Gastrocnemius medialis (tissue), 4 donors: Measurements from ENCODE around the gene NAAA. TPM values are rescaled to one million over a fixed set of nuclear protein-coding genes. Genes with fewer than 3 reads are reported as not detected.

Experiments
- ATAC-seq, 2 donors: fragments of 150-250 bp; one replicate each; pipeline ENCODE4 v1.9.1; 2016
- DNase-seq, 2 donors: peaks; one replicate each; pipeline ENCODE4 v3.0.0-alpha.2; 2019
- H3K27ac ChIP-seq, 4 donors: fragments of 200-600 bp; sonication (generic); 1 replicate in 1 of 4; 2 replicates in 3 of 4; pipeline ENCODE4 v1.5.1; 2016 to 2018; ENCODE audit warnings: mild to moderate bottlenecking in 2 of 4, moderate library complexity in 1 of 4
- H3K27me3 ChIP-seq, 3 donors: fragments of 200-600 bp; sonication (generic) in 2 of 3; 1 replicate in 1 of 3; 2 replicates in 2 of 3; pipeline versions ENCODE4 v1.5.1 to v1.6.0; 2016 to 2019; ENCODE audit warnings: mild to moderate bottlenecking in 1 of 3, moderate library complexity in 1 of 3
- H3K36me3 ChIP-seq, 2 donors: fragments of 200-600 bp; sonication (generic) in 1 of 2; one replicate each; pipeline ENCODE4 v1.5.1; 2017 to 2018
- H3K4me1 ChIP-seq, 2 donors: fragments of 200-600 bp; sonication (generic) in 1 of 2; one replicate each; pipeline ENCODE4 v1.5.1; 2016 to 2017; ENCODE audit warnings: mild to moderate bottlenecking in 2 of 2
- H3K4me3 ChIP-seq, 4 donors: fragments of 200-600 bp; sonication (generic) in 3 of 4; 1 replicate in 1 of 4; 2 replicates in 3 of 4; pipeline ENCODE4 v1.5.1; 2016 to 2019; ENCODE audit warnings: mild to moderate bottlenecking in 2 of 4
- H3K9me3 ChIP-seq, 3 donors: fragments of 200-600 bp; sonication (generic) in 2 of 3; 1 replicate in 1 of 3; 2 replicates in 2 of 3; pipeline ENCODE4 v1.5.1; 2016 to 2019
- POLR2A ChIP-seq, 2 donors: fragments of 450-650 bp; IDR thresholded peaks; one replicate each; pipeline ENCODE4 v1.6.1; 2017; ENCODE audit warnings: antibody characterized with exemption in 2 of 2, mild to moderate bottlenecking in 2 of 2, moderate library complexity in 2 of 2
- in situ Hi-C, 4 donors: fragments of 200-750 bp; cut with MboI; loops; one replicate each; pipeline versions ENCODE4 v1.15.0 to v1.8.0; 2017; ENCODE audit warnings: low sequenced_read_pairs in 4 of 4
- intact Hi-C: fragments of 100-400 bp; cut with DNase I; formaldehyde crosslinking; loops from one replicate; pipeline ENCODE4 v1.15.1; 2023; ENCODE audit warnings: low total_unique reads
- total RNA-seq, 4 donors: library from RNA; depleted of rRNA; stranded (reverse); fragments of >200 nt; gene quantifications; one replicate each; pipeline versions ENCODE4 v1.1.0 to v1.2.3, GENCODE V29; 2016
- TF ChIP-seq, protein P1 (sequence below), 5 experiments: fragments of 450-650 bp in 3 of 5; fragments of 200-600 bp in 2 of 5; sonication (generic) in 2 of 5; IDR thresholded peaks in 4 of 5; conservative IDR thresholded peaks in 1 of 5; 1 replicate in 4 of 5; 2 replicates in 1 of 5; pipeline ENCODE4 v1.5.1; 2016 to 2019; ENCODE audit warnings: antibody characterized with exemption in 5 of 5, mild to moderate bottlenecking in 3 of 5, moderate library complexity in 3 of 5

NAAA gene
- total RNA-seq, 4 donors from 2014 or later, result 18.5 to 69.8 (median 42.3) TPM

DNA sequence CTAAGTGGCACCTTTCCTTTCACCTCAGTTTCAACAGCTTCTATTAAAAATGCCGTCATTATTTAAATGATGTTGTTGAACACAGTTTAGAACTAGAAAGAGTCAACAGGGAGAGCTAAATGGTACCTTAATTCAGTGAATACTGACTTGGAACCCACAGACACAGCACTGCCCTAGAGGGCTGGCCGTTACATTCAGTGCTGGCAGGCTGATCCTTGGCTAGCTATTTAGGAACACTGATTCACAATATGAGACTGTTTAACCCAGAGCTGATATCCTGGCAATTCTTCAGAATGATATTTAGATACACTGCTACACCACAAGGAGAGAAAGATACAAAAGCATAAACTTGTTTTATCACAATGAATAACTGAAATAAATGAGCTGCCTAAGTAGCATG is 12.7 kb upstream of the NAAA start:
- no peaks in the 10 kb centered on the region for H3K4me1 ChIP-seq
- H3K4me3 ChIP-seq, result no peak overlapping the region
- no peaks in the 10 kb centered on the region for H3K27me3 ChIP-seq
- TF ChIP-seq POLR2A (IDR thresholded peaks at IDR 0.05), result no peak
- DNase-seq (no peak), ATAC-seq (no peak)
- no peaks in the 10 kb centered on the region for H3K9me3 ChIP-seq
- H3K27ac ChIP-seq, result no peak overlapping the region
- in situ Hi-C loops (loop anchor here in 2 of 4 donors (25.0 kb wide), 2 partner anchors 141 to 166 kb away; no protein-coding TSS in a partner anchor), intact Hi-C loops (no loop called here)
- H3K36me3 ChIP-seq, result peaks cover 2 to 88% of the 10 kb centered on the region in 2 donors

DNA sequence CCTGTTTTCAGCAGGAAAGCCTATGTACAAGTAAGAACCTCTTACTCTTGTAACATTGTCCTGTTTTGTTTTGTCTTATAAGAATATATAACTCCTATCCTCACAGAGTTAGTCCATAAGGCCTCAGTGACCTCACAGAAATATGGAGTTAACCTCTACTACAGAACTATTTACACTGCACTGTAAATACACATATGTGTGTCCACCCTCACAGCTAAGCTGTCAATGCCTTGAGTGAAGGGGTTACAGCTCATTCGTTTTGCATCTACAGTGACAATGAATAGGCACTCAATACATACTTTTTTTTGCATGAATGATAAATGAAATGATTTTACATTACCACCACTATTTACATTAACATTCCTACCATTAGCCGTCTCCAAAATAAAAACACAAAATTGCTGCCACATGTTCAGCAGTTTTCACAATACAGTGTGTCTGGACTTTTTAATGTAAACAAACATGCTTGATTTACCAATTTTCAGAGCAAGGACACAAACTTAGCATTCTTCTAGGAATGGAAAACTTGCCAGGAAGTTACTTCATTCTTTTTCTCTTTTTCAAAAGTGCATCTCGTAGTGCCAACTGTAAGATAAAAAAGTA is 9.5 kb upstream of the NAAA start:
- intact Hi-C loops, result no loop called here
- TF ChIP-seq, protein P1, sequence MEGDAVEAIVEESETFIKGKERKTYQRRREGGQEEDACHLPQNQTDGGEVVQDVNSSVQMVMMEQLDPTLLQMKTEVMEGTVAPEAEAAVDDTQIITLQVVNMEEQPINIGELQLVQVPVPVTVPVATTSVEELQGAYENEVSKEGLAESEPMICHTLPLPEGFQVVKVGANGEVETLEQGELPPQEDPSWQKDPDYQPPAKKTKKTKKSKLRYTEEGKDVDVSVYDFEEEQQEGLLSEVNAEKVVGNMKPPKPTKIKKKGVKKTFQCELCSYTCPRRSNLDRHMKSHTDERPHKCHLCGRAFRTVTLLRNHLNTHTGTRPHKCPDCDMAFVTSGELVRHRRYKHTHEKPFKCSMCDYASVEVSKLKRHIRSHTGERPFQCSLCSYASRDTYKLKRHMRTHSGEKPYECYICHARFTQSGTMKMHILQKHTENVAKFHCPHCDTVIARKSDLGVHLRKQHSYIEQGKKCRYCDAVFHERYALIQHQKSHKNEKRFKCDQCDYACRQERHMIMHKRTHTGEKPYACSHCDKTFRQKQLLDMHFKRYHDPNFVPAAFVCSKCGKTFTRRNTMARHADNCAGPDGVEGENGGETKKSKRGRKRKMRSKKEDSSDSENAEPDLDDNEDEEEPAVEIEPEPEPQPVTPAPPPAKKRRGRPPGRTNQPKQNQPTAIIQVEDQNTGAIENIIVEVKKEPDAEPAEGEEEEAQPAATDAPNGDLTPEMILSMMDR (IDR thresholded peaks at IDR 0.05 in 4 of 5, conservative IDR thresholded peaks at IDR 0.05 in 1 of 5), result no peak
- TF ChIP-seq POLR2A (IDR thresholded peaks at IDR 0.05), result no peak
- DNase-seq (no peak), ATAC-seq (no peak)
- in situ Hi-C loops, result loop anchor here in 2 of 4 donors (25.0 kb wide), 2 partner anchors 138 to 163 kb away; no protein-coding TSS in a partner anchor
- no peak overlapping the region for H3K27ac ChIP-seq
- no peaks in the 10 kb centered on the region for H3K9me3 ChIP-seq
- H3K4me3 ChIP-seq, result no peak overlapping the region
- peaks cover 0 to 79% of the 10 kb centered on the region in 2 donors for H3K36me3 ChIP-seq
- H3K27me3 ChIP-seq, result no peaks in the 10 kb centered on the region
- no peaks in the 10 kb centered on the region for H3K4me1 ChIP-seq

DNA sequence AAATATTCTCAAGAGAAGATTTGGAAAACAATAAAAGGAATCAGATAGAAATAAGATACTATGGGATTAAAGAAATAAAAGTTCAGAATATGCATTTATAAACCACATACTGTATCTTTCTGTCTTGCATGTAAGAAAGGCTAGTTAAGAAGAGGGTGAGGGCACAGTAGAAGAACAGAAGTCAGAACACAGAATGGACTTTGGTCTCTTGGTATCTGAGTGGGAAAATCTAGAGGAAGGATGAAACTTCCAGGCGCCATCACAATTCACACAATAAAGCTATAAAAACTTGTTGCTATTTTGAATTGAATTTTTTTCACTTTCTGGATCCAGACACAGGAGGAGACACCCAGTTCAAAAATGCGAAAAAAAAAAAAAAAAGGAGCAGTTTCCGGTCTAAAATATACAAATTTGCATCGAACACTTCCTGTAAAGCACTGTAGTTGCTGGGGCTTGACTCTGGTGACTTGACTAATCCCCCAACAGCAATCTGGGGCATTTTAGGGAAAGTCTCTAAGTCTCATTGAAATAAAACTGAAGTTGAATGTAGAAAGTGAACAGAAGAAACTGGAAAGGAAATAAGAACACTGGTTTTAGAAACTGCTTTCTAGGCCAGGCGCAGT is 8.1 kb upstream of the NAAA start:
- H3K36me3 ChIP-seq, result peaks cover 0 to 65% of the 10 kb centered on the region in 2 donors
- no peaks in the 10 kb centered on the region for H3K27me3 ChIP-seq
- TF ChIP-seq, protein P1 (IDR thresholded peaks at IDR 0.05 in 4 of 5, conservative IDR thresholded peaks at IDR 0.05 in 1 of 5), result no peak
- no peak for TF ChIP-seq POLR2A (IDR thresholded peaks at IDR 0.05)
- ATAC-seq, result no peak
- H3K9me3 ChIP-seq, result no peaks in the 10 kb centered on the region
- DNase-seq, result no peak
- no peaks in the 10 kb centered on the region for H3K4me1 ChIP-seq
- H3K4me3 ChIP-seq, result no peak overlapping the region
- in situ Hi-C loops (no loop called here), intact Hi-C loops (loop anchor here (10.0 kb wide), 1 partner anchor 134 kb away; no protein-coding TSS in a partner anchor)
- H3K27ac ChIP-seq, result no peak overlapping the region

DNA sequence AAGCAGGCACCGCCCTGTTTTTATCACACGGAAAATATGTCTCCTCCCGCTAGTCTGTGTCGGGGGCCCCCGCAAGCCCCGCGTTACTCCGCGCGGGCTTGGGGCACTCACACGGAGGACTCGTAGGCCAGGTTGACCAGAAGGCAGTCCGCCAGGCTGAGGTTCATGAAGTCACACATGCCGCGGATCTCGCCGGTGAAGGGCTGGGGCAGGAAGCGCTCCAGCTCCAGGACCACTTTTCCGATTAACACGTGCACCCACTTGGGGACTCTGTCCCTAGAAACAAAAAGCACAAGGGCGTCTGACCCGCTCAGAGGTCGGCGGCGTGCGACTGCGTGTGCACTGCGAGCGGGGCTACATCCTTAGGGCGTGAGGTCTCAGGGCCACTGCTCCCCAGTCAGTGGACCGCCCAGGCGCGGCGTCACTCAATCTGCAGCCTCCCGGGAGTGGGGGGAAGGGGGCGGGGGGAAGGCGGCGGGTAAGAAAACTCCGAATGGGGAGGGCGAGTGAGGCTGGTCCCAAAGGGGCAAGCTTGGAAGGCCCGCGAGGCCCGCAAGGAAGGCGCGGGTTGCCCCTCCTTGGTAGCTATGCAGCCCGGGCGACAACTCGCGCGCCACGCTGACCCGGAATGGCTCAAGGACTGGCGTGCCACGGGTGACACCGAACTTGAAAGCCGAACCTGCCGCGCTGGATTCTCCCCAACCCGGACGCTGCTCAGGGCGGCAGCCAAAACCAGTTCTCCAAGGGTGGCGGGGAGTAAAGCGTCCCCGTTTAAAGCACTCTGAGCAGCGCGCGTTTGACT is 722 bp downstream of the NAAA start:
- TF ChIP-seq POLR2A (IDR thresholded peaks at IDR 0.05), result no peak
- TF ChIP-seq, protein P1 (IDR thresholded peaks at IDR 0.05 in 4 of 5, conservative IDR thresholded peaks at IDR 0.05 in 1 of 5), result no peak
- peak; percentile 66 to 70 for ATAC-seq
- H3K9me3 ChIP-seq, result no peaks in the 10 kb centered on the region
- in situ Hi-C loops, result no loop called here
- peaks cover 0 to 10% of the 10 kb centered on the region in 2 donors for H3K36me3 ChIP-seq
- no peaks in the 10 kb centered on the region for H3K4me1 ChIP-seq
- intact Hi-C loops, result loop anchor here (2.0 to 10.0 kb wide), 3 partner anchors 51 to 425 kb away; partner anchors contain the start of genes RCHY1, SDAD1 and THAP6
- peak overlapping the region; percentile 72 to 88 (median 80) for H3K27ac ChIP-seq
- H3K4me3 ChIP-seq, result peak overlapping the region; percentile 77 to 92 (median 82)
- DNase-seq, result peak; percentile 22 to 56
- no peaks in the 10 kb centered on the region for H3K27me3 ChIP-seq

DNA sequence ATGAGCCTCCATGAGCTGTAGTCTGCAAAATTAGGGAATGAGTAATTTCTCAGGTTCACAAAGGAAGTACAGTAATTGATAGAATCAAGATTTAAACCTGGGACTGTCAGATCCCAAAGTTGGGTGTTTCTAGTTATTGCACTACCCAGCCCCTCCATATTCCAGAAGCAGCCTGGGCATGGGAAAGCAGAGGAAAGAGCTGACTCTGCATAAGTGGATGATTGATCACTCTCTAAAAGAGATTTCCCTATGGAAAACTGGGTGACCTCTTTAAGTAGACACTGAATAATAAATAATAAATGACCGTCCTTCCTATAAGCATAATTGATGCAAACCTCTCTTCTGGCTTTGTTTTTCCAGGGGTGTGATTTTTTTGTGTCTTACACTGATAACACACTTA is 5.2 kb downstream of the NAAA start:
- no peak overlapping the region for H3K4me3 ChIP-seq
- in situ Hi-C loops, result no loop called here
- intact Hi-C loops, result no loop called here
- no peaks in the 10 kb centered on the region for H3K27me3 ChIP-seq
- H3K36me3 ChIP-seq, result peaks cover 0 to 29% of the 10 kb centered on the region in 2 donors
- no peaks in the 10 kb centered on the region for H3K4me1 ChIP-seq
- no peak for DNase-seq
- no peak overlapping the region for H3K27ac ChIP-seq
- TF ChIP-seq, protein P1 (IDR thresholded peaks at IDR 0.05 in 4 of 5, conservative IDR thresholded peaks at IDR 0.05 in 1 of 5), result no peak
- TF ChIP-seq POLR2A (IDR thresholded peaks at IDR 0.05), result no peak
- no peak for ATAC-seq
- no peaks in the 10 kb centered on the region for H3K9me3 ChIP-seq
